Prostate gland (tissue), 2 donors: ENCODE measurements around the gene OTUD5. TPM values are rescaled to one million over a fixed set of nuclear protein-coding genes. Genes with fewer than 3 reads are reported as not detected.

Experiments used
- DNase-seq: peaks from one replicate; pipeline ENCODE4 v3.0.0-alpha.2; 2019; ENCODE audit warnings: low spot score
- H3K27ac ChIP-seq, 2 donors: fragments of 200-600 bp; sonication (generic); 2 replicates each; pipeline ENCODE4 v1.5.1; 2017 to 2019
- H3K27me3 ChIP-seq: fragments of 200-600 bp; sonication (generic); replicated peaks from 2 replicates; pipeline ENCODE4 v1.5.1; 2019; ENCODE audit not compliant: insufficient read depth
- H3K36me3 ChIP-seq, 2 donors: fragments of 200-600 bp; sonication (generic); 1 replicate in 1 of 2; 2 replicates in 1 of 2; pipeline versions ENCODE4 v1.5.1 to v1.8.1; 2017 to 2019
- H3K4me1 ChIP-seq: fragments of 200-600 bp; sonication (generic); replicated peaks from 2 replicates; pipeline ENCODE4 v1.5.1; 2019
- H3K4me3 ChIP-seq, 2 donors: fragments of 200-600 bp; sonication (generic); 2 replicates each; pipeline ENCODE4 v1.5.1; 2017 to 2019
- H3K9me3 ChIP-seq: fragments of 200-600 bp; sonication (generic); 2 replicates; pipeline ENCODE4 v1.5.1; 2017
- CTCF ChIP-seq, 4 experiments: fragments of 200-600 bp in 2 of 4; fragments of 450-650 bp in 2 of 4; sonication (generic) in 2 of 4; IDR thresholded peaks; 1 replicate in 3 of 4; 2 replicates in 1 of 4; pipeline ENCODE4 v1.5.1; 2016 to 2019; ENCODE audit warnings: antibody characterized with exemption in 4 of 4, mild to moderate bottlenecking in 2 of 4, moderate library complexity in 2 of 4
- POLR2A ChIP-seq: fragments of 450-650 bp; IDR thresholded peaks from one replicate; pipeline ENCODE4 v1.6.1; 2016; ENCODE audit warnings: antibody characterized with exemption, mild to moderate bottlenecking
- POLR2AphosphoS5 ChIP-seq: sonication (generic); formaldehyde crosslinking; IDR thresholded peaks from one replicate; pipeline ENCODE4 v1.6.1; 2017; ENCODE audit warnings: antibody characterized with exemption
- whole genome bisulfite sequencing: methylation state at CpG from one replicate; pipeline ENCODE4 v1.1.5; 2018; 5-methylcytosine and 5-hydroxymethylcytosine counted together
- intact Hi-C: fragments of 100-400 bp; cut with DNase I; formaldehyde crosslinking; loops from one replicate; pipeline ENCODE4 v1.14.2; 2022
- total RNA-seq, 2 donors: library from RNA; depleted of rRNA; stranded (reverse); fragments of >200 nt; gene quantifications; one replicate each; pipeline ENCODE4 v1.1.0, GENCODE V29; 2016

Gene OTUD5
- total RNA-seq, 2 donors from 2014 or later: 44.1 to 84.2 TPM

GRCh38 chrX:48958635-48959094 is 1.3 kb upstream of the OTUD5 start:
- Histone ChIP-seq H3K27me3 (no peaks in the 10 kb centered on the region), H3K4me1 (no peaks in the 10 kb centered on the region), H3K9me3 (no peaks in the 10 kb centered on the region), H3K36me3 (no peaks in the 10 kb centered on the region), H3K4me3 (peak overlapping the region; percentile 36 to 52), H3K27ac (peak overlapping the region; percentile 93 to 95)
- WGBS: 0% methylated on average over 18 of the region's 21 CpGs
- intact Hi-C loops: loop anchor here (1.0 to 5.0 kb wide), 2 partner anchors 61 to 85 kb away; partner anchors contain the start of genes PQBP1, TFE3 and TIMM17B
- TF ChIP-seq CTCF (IDR thresholded peaks at IDR 0.05): no peak
- peak; percentile 10 for TF ChIP-seq POLR2A
- TF ChIP-seq POLR2AphosphoS5: no peak
- DNase-seq: peak; percentile 6

GRCh38 chrX:48957827-48958634 is 624 bp upstream of the OTUD5 start:
- under 1% methylated on average over 46 of the region's 66 CpGs for WGBS
- H3K27ac ChIP-seq: peak overlapping the region; percentile 93 to 95
- H3K4me3 ChIP-seq: peak overlapping the region; percentile 52 to 53
- H3K9me3 ChIP-seq: no peaks in the 10 kb centered on the region
- H3K4me1 ChIP-seq: no peaks in the 10 kb centered on the region
- no peaks in the 10 kb centered on the region for H3K27me3 ChIP-seq
- intact Hi-C loops: loop anchor here (1.0 to 5.0 kb wide), 2 partner anchors 61 to 85 kb away; partner anchors contain the start of genes PQBP1, TFE3 and TIMM17B
- DNase-seq: peak; percentile 96
- no peaks in the 10 kb centered on the region for H3K36me3 ChIP-seq
- TF ChIP-seq CTCF (IDR thresholded peaks at IDR 0.05): peak in 1 of 4 experiments; percentile 11
- TF ChIP-seq POLR2A: peak; percentile 47
- TF ChIP-seq POLR2AphosphoS5: peak; percentile 79

GRCh38 chrX:48956728-48957414 is 536 bp downstream of the OTUD5 start:
- DNase-seq: peak; percentile 3
- Histone ChIP-seq H3K27ac (peak overlapping the region; percentile 93 to 95), H3K9me3 (no peaks in the 10 kb centered on the region), H3K27me3 (no peaks in the 10 kb centered on the region), H3K4me1 (no peaks in the 10 kb centered on the region), H3K36me3 (no peaks in the 10 kb centered on the region), H3K4me3 (peak overlapping the region; percentile 52 to 53)
- WGBS: 12% methylated on average over 7 of the region's 61 CpGs
- TF ChIP-seq POLR2A (no peak), CTCF (IDR thresholded peaks at IDR 0.05) (no peak), POLR2AphosphoS5 (no peak)
- intact Hi-C loops: loop anchor here (5.0 kb wide), 1 partner anchor 60 kb away; the partner anchor contains the start of genes PQBP1 and TIMM17B

GRCh38 chrX:48948589-48948988 is 8.8 kb downstream of the OTUD5 start:
- Histone ChIP-seq H3K4me1 (no peaks in the 10 kb centered on the region), H3K4me3 (no peak overlapping the region), H3K27me3 (no peaks in the 10 kb centered on the region), H3K36me3 (no peaks in the 10 kb centered on the region), H3K27ac (no peak overlapping the region), H3K9me3 (no peaks in the 10 kb centered on the region)
- DNase-seq: no peak
- intact Hi-C loops: no loop called here
- 89% methylated on average over 1 of the region's 1 CpG for WGBS
- TF ChIP-seq CTCF (IDR thresholded peaks at IDR 0.05): no peak
- TF ChIP-seq POLR2A: no peak
- no peak for TF ChIP-seq POLR2AphosphoS5
